ENCODE data around the gene HIPK3.

HIPK3 gene

GRCh38 chr11:33309118-33309517 lies 51.9 kb downstream of the HIPK3 start:
- DNase-seq: no peak

GRCh38 chr11:33310720-33311500 lies 53.7 kb downstream of the HIPK3 start:
- no peak for DNase-seq

GRCh38 chr11:33311680-33312079 lies 54.5 kb downstream of the HIPK3 start:
- no peak for DNase-seq

GRCh38 chr11:33315822-33316221 lies 58.6 kb downstream of the HIPK3 start:
- no peak for DNase-seq

- DNase-seq: no peak
Measured at GRCh38 chr11:33317662-33318061, 60.5 kb downstream of the HIPK3 start.

- no peak for DNase-seq
Measured at GRCh38 chr11:33320016-33320813, 63.0 kb downstream of the HIPK3 start.

GRCh38 chr11:33320814-33321330 lies 63.7 kb downstream of the HIPK3 start:
- DNase-seq: no peak

- no peak for DNase-seq
Measured at GRCh38 chr11:33321422-33321821, 64.2 kb downstream of the HIPK3 start.

- DNase-seq: no peak
Measured at GRCh38 chr11:33323421-33323820, 66.2 kb downstream of the HIPK3 start.

GRCh38 chr11:33324302-33324985 lies 67.3 kb downstream of the HIPK3 start:
- no peak for DNase-seq

GRCh38 chr11:33325451-33325850 lies 68.3 kb downstream of the HIPK3 start:
- no peak for DNase-seq

GRCh38 chr11:33329705-33330329 lies 72.6 kb downstream of the HIPK3 start:
- peak; percentile 26 for DNase-seq

- no peak for DNase-seq
Measured at GRCh38 chr11:33333816-33334215, 76.6 kb downstream of the HIPK3 start.

GRCh38 chr11:33334627-33335026 lies 77.4 kb downstream of the HIPK3 start:
- DNase-seq: no peak

GRCh38 chr11:33339247-33339646 lies 82.1 kb downstream of the HIPK3 start:
- no peak for DNase-seq

GRCh38 chr11:33344611-33345010 lies 87.4 kb downstream of the HIPK3 start:
- DNase-seq: no peak

GRCh38 chr11:33347490-33348125 lies 90.4 kb downstream of the HIPK3 start:
- no peak for DNase-seq

- DNase-seq: no peak
Measured at GRCh38 chr11:33350287-33350686, 93.1 kb downstream of the HIPK3 start.

- no peak for DNase-seq
Measured at GRCh38 chr11:33358150-33358831, 101.1 kb downstream of the HIPK3 start.

- DNase-seq: no peak
Measured at GRCh38 chr11:33360642-33361041, 103.5 kb downstream of the HIPK3 start.

GRCh38 chr11:33362051-33362910 lies 105.1 kb downstream of the HIPK3 start:
- DNase-seq: peak; percentile 54
